Esophagus (tissue), 2 donors: ENCODE results near the gene PDGFD. TPM values are rescaled to one million over a fixed set of nuclear protein-coding genes. Genes with fewer than 3 reads are reported as not detected.

Experiments used
- H3K27ac ChIP-seq, 2 donors: one replicate each; pipeline ENCODE4 v1.5.1; 2013; ENCODE audit warnings: low read depth in 2 of 2, mild to moderate bottlenecking in 2 of 2, inconsistent platforms in 1 of 2, low read length in 1 of 2, moderate library complexity in 1 of 2
- H3K27me3 ChIP-seq, 2 donors: one replicate each; pipeline ENCODE4 v1.6.1; 2013; ENCODE audit warnings: low read length in 2 of 2, control low read depth in 1 of 2, mild to moderate bottlenecking in 1 of 2; ENCODE audit not compliant: insufficient read depth in 2 of 2, control insufficient read depth in 1 of 2
- H3K36me3 ChIP-seq, 2 donors: one replicate each; pipeline ENCODE4 v1.6.1; 2013; ENCODE audit warnings: low read length in 1 of 2; ENCODE audit not compliant: control insufficient read depth in 2 of 2, insufficient read depth in 2 of 2
- H3K4me1 ChIP-seq, 2 donors: one replicate each; pipeline ENCODE4 v1.6.1; 2013; ENCODE audit warnings: low read length in 1 of 2; ENCODE audit not compliant: control insufficient read depth in 2 of 2, insufficient read depth in 2 of 2
- H3K4me3 ChIP-seq, 2 donors: one replicate each; pipeline ENCODE4 v1.5.1; 2013; ENCODE audit warnings: low read length in 2 of 2, mild to moderate bottlenecking in 2 of 2, low read depth in 1 of 2, moderate library complexity in 1 of 2
- H3K9me3 ChIP-seq, 2 donors: one replicate each; pipeline ENCODE4 v1.6.1; 2013; ENCODE audit warnings: mild to moderate bottlenecking in 2 of 2, low read depth in 1 of 2, low read length in 1 of 2, moderate library complexity in 1 of 2; ENCODE audit not compliant: control insufficient read depth in 2 of 2, insufficient read depth in 1 of 2
- WGBS, 2 donors: extraction: QIAGEN DNeasy Blood & Tissue Kit; methylation state at CpG; one replicate each; pipeline ENCODE4 v1.1.7; 2013; 5-methylcytosine and 5-hydroxymethylcytosine counted together
- polyA plus RNA-seq, 2 donors: library from polyadenylated mRNA; stranded (reverse); fragments of 200-250 nt; gene quantifications; one replicate each; pipeline ENCODE4 v1.2.3, GENCODE V29; 2013
- donor health status: healthy with polysubstance abuse.
- donor health status: Bipolar disorder and iron deficiency.

PDGFD gene
- polyA plus RNA-seq, 2 donors: 0.35 to 0.52 TPM

- Histone ChIP-seq H3K4me1 (no peaks in the 10 kb centered on the region), H3K36me3 (no peaks in the 10 kb centered on the region), H3K27me3 (peaks cover 0 to 6% of the 10 kb centered on the region in 2 donors), H3K9me3 (no peaks in the 10 kb centered on the region), H3K4me3 (no peak overlapping the region), H3K27ac (no peak overlapping the region)
- 34 to 37% methylated on average over 2 of the region's 2 CpGs for WGBS, 2 donors
Measured at GRCh38 chr11:104005234-104005855, 158.6 kb downstream of the PDGFD start.

DNA sequence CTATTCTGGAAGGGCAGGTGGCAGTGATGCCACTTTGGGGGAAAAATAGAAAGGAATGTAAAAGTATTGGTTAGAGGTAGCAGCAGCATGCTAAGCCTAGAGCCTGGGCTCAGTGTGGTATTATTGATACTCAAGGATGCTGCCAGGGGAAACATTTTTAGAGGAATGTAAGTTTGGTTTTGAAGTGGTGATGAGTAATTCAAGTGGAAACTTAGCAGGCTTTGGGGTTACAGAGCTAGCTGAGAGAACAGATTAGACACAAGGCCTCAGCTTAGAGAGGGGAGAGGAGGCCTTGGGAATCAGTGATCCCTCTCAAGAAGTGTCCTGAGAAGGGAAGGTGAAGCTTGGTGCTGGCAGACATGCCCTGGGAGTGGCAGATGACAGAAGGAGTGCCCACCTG lies 160.5 kb downstream of the PDGFD start:
- no peaks in the 10 kb centered on the region for H3K4me1 ChIP-seq
- H3K36me3 ChIP-seq: no peaks in the 10 kb centered on the region
- peaks cover 3 to 8% of the 10 kb centered on the region in 2 donors for H3K27me3 ChIP-seq
- H3K27ac ChIP-seq: no peak overlapping the region
- H3K9me3 ChIP-seq: no peaks in the 10 kb centered on the region
- H3K4me3 ChIP-seq: no peak overlapping the region

DNA sequence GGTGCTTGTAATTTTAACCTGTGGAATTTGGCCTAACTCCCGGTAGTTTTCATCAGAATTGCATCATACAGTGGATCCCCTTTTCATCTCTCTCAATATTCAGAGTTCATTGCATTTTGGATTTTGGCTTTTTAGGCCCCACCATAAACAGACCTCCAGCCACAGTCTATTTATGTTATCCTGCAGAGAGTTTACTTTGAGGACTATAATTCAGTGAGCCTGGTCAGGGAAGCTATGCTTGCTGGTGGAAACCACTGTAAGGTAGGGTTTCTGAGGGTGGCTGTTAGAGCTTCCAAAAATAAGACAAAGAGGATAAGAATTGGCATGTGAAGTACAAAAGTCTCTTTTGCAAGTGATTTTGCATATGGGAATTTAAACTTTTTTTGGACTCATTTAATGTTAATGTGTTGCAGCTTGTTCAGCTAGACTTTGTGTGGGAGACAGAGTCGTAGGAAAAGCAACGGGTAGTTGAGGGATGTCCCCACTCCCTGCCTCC lies 162.3 kb downstream of the PDGFD start:
- H3K27ac ChIP-seq: no peak overlapping the region

DNA sequence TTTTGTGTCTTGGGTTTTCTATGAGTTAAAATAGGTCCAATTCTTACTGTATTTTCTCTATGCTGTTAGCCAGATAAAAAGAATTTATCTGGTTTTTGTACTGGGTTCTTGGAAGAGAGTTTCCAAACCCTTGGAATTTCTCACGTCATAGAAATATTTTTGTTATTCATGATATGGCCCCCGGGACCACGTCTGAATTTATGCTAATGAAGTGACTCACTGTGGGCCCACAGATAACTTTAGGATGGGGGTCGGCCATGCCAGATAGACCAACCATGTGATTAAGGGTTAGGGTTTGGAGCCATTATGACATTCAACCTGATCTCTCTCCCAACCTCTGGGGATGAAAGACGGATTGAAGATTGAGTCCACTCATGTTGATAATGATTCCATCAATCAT lies 163.1 kb downstream of the PDGFD start:
- H3K27ac ChIP-seq: no peak overlapping the region
- peaks cover 3% of the 10 kb centered on the region in 2 donors for H3K27me3 ChIP-seq
- no peaks in the 10 kb centered on the region for H3K9me3 ChIP-seq
- H3K36me3 ChIP-seq: no peaks in the 10 kb centered on the region
- no peak overlapping the region for H3K4me3 ChIP-seq
- 70 to 80% methylated on average over 5 of the region's 5 CpGs for WGBS, 2 donors
- H3K4me1 ChIP-seq: no peaks in the 10 kb centered on the region

More for the DNA sequence above, 162.3 kb downstream of the PDGFD start:
- Histone ChIP-seq H3K27me3 (peaks cover 3 to 5% of the 10 kb centered on the region in 2 donors), H3K4me1 (no peaks in the 10 kb centered on the region), H3K9me3 (no peaks in the 10 kb centered on the region), H3K36me3 (no peaks in the 10 kb centered on the region), H3K4me3 (no peak overlapping the region)
- WGBS, 2 donors: 56 to 66% methylated on average over 3 of the region's 3 CpGs

DNA sequence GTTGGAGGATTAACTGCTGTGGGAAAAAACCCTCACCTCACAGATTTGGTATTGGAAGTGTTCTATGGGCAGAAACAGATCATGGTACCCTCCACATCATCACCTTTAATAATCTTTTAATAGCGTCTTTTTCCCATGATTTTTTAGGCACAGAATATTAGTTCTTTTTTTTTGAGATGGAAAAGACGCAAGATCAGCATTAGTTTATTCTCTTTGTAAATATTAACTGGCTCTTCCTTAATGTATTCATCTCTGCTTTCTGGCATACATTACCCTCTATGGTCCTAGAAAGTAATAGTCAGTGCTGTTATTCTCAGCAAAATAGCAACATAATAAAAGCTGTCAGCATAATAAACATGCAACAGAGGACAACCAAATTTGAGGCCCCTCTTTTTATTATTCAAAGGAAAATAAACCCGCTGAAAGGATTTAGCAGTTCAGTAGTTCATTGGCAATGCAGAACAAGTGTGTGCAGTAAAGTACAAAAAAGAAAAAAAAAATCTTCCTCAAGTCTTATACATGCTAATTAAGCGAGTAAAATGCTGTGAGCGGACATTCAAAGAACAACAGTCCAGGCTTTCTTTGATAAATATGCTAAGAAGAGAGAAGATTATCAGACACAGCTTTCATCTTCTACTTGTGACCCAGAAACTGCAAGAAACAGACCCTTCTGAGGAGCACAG lies 165.0 kb downstream of the PDGFD start:
- Histone ChIP-seq H3K4me3 (no peak overlapping the region), H3K36me3 (no peaks in the 10 kb centered on the region), H3K9me3 (no peaks in the 10 kb centered on the region), H3K27ac (no peak overlapping the region), H3K27me3 (peaks cover 3% of the 10 kb centered on the region in 2 donors), H3K4me1 (no peaks in the 10 kb centered on the region)
- 87 to 94% methylated on average over 5 of the region's 5 CpGs for WGBS, 2 donors

- 92% methylated on average over 1 of the region's 1 CpG for WGBS, 2 donors
- Histone ChIP-seq H3K4me3 (no peak overlapping the region), H3K4me1 (no peaks in the 10 kb centered on the region), H3K36me3 (no peaks in the 10 kb centered on the region), H3K9me3 (no peaks in the 10 kb centered on the region), H3K27me3 (peaks cover 3% of the 10 kb centered on the region in 2 donors), H3K27ac (no peak overlapping the region)
Measured at GRCh38 chr11:103997082-103997481, 166.9 kb downstream of the PDGFD start.

DNA sequence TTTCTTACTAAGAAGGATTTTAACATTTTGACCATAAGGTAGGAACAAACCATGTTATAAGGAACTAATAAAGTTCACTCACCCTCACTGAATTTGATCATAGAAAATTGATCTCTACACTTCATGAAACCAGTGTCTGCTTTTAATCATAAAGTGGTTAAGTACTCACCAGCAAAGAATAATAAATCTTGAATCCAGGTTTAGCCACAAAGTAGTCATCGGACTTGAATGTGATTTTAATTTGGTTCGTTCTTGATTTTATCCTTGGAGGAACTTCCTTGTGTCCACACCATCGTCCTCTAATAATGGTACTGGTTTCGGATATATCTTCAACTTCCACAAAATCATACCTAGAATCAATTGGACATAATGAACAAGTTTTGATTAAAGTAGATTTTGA lies 168.1 kb downstream of the PDGFD start:
- Histone ChIP-seq H3K9me3 (no peaks in the 10 kb centered on the region), H3K27ac (no peak overlapping the region), H3K36me3 (no peaks in the 10 kb centered on the region), H3K4me1 (no peaks in the 10 kb centered on the region), H3K4me3 (no peak overlapping the region), H3K27me3 (peaks cover 3% of the 10 kb centered on the region in 2 donors)
- WGBS, 2 donors: 91 to 93% methylated on average over 4 of the region's 4 CpGs

GRCh38 chr11:103994518-103994917 lies 169.4 kb downstream of the PDGFD start:
- Histone ChIP-seq H3K36me3 (no peaks in the 10 kb centered on the region), H3K9me3 (no peaks in the 10 kb centered on the region), H3K27me3 (peaks cover 0 to 3% of the 10 kb centered on the region in 2 donors), H3K4me3 (no peak overlapping the region), H3K27ac (no peak overlapping the region), H3K4me1 (no peaks in the 10 kb centered on the region)
- WGBS, 2 donors: 79 to 84% methylated on average over 2 of the region's 2 CpGs

GRCh38 chr11:103994094-103994493 lies 169.9 kb downstream of the PDGFD start:
- no peaks in the 10 kb centered on the region for H3K4me1 ChIP-seq
- H3K27me3 ChIP-seq: no peaks in the 10 kb centered on the region
- WGBS, 2 donors: 86 to 88% methylated on average over 1 of the region's 1 CpG
- no peaks in the 10 kb centered on the region for H3K36me3 ChIP-seq
- H3K9me3 ChIP-seq: no peaks in the 10 kb centered on the region
- H3K27ac ChIP-seq: no peak overlapping the region
- H3K4me3 ChIP-seq: no peak overlapping the region

- H3K4me3 ChIP-seq: no peak overlapping the region
- no peaks in the 10 kb centered on the region for H3K27me3 ChIP-seq
- no peak overlapping the region for H3K27ac ChIP-seq
- H3K4me1 ChIP-seq: no peaks in the 10 kb centered on the region
- H3K9me3 ChIP-seq: no peaks in the 10 kb centered on the region
- no peaks in the 10 kb centered on the region for H3K36me3 ChIP-seq
Measured at GRCh38 chr11:103993507-103993906, 170.4 kb downstream of the PDGFD start.
